ENCODE data around the gene SIX2.
"Not testable (repeated sequence)": the region's sequence is repeated elsewhere in the genome, so short reads cannot be mapped to it uniquely, and the experiment has no call there.

The SIX2 gene

GRCh38 chr2:45009303-45009927 lies at the start of gene SIX2:
Gene SIX2, minus strand, starts transcription at chr2:45009452. Its CDS starts 342 bp downstream, at chr2:45009110.
- DNase-seq = no peak

- DNase-seq = no peak
Observed at GRCh38 chr2:45055162-45055605, 45.9 kb upstream of the SIX2 start.

- no peak for DNase-seq
Observed at GRCh38 chr2:45053966-45054365, 44.7 kb upstream of the SIX2 start.

GRCh38 chr2:45052388-45052928 lies 43.2 kb upstream of the SIX2 start:
- DNase-seq = no peak

- DNase-seq = no peak
Observed at GRCh38 chr2:45049569-45050336, 40.5 kb upstream of the SIX2 start.

- DNase-seq = no peak
Observed at GRCh38 chr2:45047301-45047700, 38.0 kb upstream of the SIX2 start.

- DNase-seq = no peak
Observed at GRCh38 chr2:45046786-45047185, 37.5 kb upstream of the SIX2 start.

GRCh38 chr2:45045706-45046105 lies 36.5 kb upstream of the SIX2 start:
- no peak for DNase-seq

GRCh38 chr2:45044916-45045315 lies 35.7 kb upstream of the SIX2 start:
- DNase-seq = no peak

- no peak for DNase-seq
Observed at GRCh38 chr2:45043174-45043573, 33.9 kb upstream of the SIX2 start.

- no peak for DNase-seq
Observed at GRCh38 chr2:45042401-45042800, 33.1 kb upstream of the SIX2 start.

- no peak for DNase-seq
Observed at GRCh38 chr2:45040786-45041185, 31.5 kb upstream of the SIX2 start.

- DNase-seq = not testable (repeated sequence)
Observed at GRCh38 chr2:45039804-45040203, 30.6 kb upstream of the SIX2 start.

- not testable (repeated sequence) for DNase-seq
Observed at GRCh38 chr2:45038861-45039260, 29.6 kb upstream of the SIX2 start.

GRCh38 chr2:45033302-45033701 lies 24.1 kb upstream of the SIX2 start:
- DNase-seq = no peak

- no peak for DNase-seq
Observed at GRCh38 chr2:45031028-45031427, 21.8 kb upstream of the SIX2 start.

- DNase-seq = no peak
Observed at GRCh38 chr2:45030553-45030952, 21.3 kb upstream of the SIX2 start.

- DNase-seq = no peak
Observed at GRCh38 chr2:45029215-45029614, 20.0 kb upstream of the SIX2 start.

- no peak for DNase-seq
Observed at GRCh38 chr2:45028276-45028675, 19.0 kb upstream of the SIX2 start.

GRCh38 chr2:45026924-45027450 lies 17.7 kb upstream of the SIX2 start:
- no peak for DNase-seq

- no peak for DNase-seq
Observed at GRCh38 chr2:45024600-45025291, 15.5 kb upstream of the SIX2 start.

GRCh38 chr2:45024097-45024496 lies 14.8 kb upstream of the SIX2 start:
- no peak for DNase-seq

GRCh38 chr2:45020439-45020838 lies 11.2 kb upstream of the SIX2 start:
- no peak for DNase-seq

Data from activated naive CD4-positive, alpha-beta T cell (primary cell).